CD4-positive, alpha-beta T cell treated with Interleukin-4 for 4 hours (primary cell): ENCODE measurements around the gene TPRG1L.
A peak's percentile ranks its signal among the peaks of the same experiment; 100 is the strongest.
"Not testable (repeated sequence)": the region's sequence is repeated elsewhere in the genome, so short reads cannot be mapped to it uniquely, and the experiment has no call there.

ENCODE experiments used
- DNase-seq: peaks from one replicate; pipeline ENCODE4 v3.0.0-alpha.2; 2020

TPRG1L gene

DNA sequence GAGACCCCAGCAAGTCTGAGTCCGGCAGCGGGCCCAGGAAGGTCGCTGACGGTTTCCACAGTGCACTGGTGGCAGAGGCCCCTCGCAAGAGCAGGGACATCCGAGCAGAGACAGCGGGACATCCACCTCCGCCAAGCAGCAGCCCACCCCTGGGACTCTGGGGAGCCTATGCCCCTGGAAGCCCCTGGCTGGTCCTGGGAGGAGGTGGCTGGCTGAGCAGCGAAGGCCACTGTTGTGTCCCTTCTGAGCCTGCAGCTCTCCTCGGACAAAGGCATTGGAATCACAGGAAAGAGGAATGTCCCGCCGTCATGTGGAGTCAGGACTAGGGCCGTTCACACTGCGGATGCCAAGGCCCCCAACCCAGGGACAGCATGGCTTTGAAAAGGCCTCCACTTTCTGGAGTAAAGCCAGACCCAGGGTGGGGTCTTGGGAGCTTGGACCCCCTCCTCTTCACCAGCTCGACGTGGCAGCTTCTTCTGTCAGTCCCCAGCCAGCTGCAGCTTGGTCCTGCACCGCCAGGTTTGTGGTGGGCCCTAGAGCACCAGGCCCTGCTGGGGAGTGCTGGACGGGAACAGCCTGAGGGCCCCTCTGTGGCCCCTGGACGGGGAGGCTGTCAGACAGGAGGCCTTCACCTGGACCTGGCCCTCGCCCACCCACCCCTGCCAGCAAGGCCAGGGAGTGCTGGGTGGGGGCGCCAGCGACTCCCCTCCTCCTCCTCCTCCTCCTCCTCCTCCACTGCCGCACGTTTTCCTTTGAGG, 14.9 kb upstream of the TPRG1L start:
- DNase-seq: no peak

DNA sequence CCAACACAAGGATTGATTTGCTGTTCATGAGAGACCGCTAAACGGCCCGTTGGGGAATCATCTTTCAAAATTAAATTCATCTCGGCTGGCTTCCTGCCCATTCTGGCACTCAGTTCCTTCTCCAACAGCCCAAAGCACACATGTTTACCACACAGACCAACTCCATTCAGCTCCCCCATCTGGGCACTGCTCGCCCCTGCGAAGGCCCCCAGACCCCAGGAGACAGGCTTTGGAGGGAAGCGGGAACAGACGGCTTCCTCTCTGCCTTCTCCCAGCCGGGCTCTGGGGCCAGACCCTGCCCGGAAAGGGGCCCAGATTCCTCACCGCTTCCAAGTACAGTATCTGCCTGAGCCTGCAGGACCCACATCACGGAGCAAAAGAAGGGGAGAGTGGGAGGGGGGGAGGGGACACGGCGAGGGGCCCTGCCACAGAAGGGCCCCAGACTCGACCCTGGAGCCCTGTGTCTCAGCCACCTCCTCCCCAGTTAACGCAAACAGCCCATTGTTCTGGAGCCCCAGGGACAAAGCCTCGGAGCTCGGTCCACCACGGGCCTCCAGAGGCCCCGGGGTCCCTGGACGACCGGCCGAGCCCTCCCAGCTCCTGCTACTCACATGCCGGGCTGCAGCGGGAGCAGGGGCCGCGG, 14.2 kb upstream of the TPRG1L start:
- DNase-seq: no peak

GRCh38 chr1:3611170-3612019, 13.4 kb upstream of the TPRG1L start, which contains the start of gene MEGF6:
TSS of gene MEGF6 (minus strand) at chr1:3611508. CDS start at chr1:3611268, 240 bp downstream.
- DNase-seq: peak; percentile 55

DNA sequence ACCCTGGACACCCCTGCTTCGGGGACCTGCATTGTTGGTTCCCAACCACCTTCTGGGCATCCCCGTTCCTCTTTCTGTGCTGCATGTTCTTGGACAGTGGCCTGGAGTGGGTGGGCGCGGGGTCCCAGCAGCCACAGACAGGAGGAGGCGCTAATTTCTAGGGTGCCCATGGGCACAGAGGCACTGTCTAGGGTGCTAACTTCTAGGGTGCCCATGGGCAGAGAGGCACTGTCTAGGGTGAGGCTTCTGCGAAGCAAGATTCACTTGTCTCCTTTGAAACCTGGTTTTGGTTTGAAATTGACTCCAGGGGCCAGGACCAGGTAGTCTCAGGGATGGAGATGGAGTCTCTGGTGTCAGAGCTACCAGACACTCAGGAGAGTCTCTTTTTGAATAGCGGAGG, 12.7 kb upstream of the TPRG1L start:
- DNase-seq: no peak

GRCh38 chr1:3614755-3615742, 9.8 kb upstream of the TPRG1L start:
- no peak for DNase-seq

DNA sequence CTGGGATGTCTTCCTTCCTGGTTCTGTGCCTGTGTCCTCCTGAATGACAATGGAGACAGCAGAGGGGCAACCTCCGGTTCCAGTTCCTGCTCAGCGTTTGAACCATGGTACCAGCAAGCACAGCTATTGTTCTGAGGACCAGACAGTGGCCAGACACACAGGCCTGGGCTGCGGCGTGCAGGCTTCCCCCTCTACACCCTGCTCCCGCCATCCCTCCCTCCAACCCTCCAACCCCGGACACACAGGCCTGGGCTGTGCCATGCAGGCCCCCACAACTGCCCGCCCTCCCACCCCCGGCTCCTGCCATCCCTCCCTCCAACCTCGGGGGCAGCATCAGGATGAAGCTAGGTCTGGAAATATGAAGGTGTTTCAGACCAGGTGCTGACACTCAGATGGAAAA, 8.0 kb upstream of the TPRG1L start:
- DNase-seq: no peak

- no peak for DNase-seq
Measured at GRCh38 chr1:3617806-3618345, 6.9 kb upstream of the TPRG1L start.

- no peak for DNase-seq
Measured at GRCh38 chr1:3618531-3618880, 6.3 kb upstream of the TPRG1L start.

- DNase-seq: peak; percentile 82
Measured at GRCh38 chr1:3618881-3619671, 5.7 kb upstream of the TPRG1L start.

DNA sequence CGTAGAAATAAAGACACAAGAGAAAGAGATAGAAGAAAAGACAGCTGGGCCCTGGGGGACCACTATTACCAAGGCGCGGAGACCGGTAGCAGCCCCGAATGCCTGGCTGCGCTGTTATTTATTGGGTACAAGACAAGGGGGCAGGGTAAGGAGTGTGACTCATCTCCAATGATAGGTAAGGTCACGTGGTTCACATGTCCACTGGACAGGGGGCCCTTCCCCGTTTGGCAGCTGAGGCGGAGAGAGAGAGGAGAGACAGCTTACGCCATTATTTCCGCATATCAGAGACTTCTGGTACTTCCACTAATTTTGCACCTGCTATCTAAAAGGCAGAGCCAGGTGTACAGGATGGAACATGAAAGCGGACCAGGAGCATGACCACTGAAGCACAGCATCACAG, 4.1 kb upstream of the TPRG1L start:
- DNase-seq: no peak

- DNase-seq: not testable (repeated sequence)
Measured at GRCh38 chr1:3621151-3621671, 3.6 kb upstream of the TPRG1L start.

- not testable (repeated sequence) for DNase-seq
Measured at GRCh38 chr1:3622102-3622501, 2.7 kb upstream of the TPRG1L start.

GRCh38 chr1:3623441-3624199, 1.2 kb upstream of the TPRG1L start:
- no peak for DNase-seq

DNA sequence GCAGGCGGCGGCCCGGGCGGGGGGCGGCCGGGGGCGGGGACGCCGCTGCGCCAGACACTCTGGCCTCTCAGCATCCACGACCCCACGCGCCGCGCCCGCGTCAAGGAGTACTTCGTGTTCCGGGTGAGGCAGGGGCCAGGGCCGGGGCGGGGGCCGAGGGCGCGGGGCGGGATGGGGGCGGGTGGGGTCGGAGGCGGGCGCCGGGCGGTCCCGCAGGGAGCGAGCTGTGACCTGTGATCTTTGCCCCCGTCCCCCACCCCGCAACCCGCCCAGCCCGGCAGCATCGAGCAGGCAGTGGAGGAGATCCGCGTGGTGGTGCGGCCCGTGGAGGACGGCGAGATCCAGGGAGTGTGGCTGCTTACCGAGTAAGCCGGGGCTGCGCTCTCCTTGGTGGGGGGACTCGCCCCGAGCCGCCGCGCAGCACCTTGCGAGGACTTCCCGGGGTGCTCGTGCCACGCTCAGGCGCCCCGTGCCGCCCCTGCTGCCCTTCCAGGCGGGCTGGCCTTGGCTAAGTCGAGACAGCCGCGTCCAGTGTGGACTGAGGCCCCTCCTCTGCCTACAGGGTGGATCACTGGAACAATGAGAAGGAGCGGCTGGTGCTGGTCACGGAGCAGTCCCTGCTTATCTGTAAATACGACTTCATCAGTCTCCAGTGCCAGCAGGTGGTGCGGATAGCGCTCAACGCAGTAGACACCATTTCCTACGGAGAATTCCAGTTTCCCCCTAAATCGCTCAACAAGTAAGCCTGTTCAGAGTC, 514 bp downstream of the TPRG1L start:
- DNase-seq: no peak

DNA sequence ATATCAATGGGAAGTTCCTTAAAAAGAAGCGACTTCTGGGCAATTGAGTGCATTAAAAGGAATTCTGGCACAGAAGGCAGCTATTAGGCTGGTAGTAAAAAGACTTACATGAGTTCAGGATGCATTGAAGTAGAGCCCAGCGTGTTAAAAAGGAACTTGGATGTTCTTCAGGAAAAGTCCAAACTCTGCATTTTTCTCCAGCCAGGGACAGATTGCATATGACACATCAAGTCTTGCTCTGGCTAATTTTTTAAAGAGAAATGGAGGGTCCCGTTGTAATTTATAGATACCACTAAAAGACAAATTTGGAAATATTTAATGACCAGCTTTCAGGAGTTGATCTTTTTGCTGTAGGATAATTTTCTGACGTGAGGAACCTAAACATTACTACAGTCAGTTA, 1.2 kb downstream of the TPRG1L start:
- no peak for DNase-seq

GRCh38 chr1:3627515-3628253, 2.9 kb downstream of the TPRG1L start:
- no peak for DNase-seq

DNA sequence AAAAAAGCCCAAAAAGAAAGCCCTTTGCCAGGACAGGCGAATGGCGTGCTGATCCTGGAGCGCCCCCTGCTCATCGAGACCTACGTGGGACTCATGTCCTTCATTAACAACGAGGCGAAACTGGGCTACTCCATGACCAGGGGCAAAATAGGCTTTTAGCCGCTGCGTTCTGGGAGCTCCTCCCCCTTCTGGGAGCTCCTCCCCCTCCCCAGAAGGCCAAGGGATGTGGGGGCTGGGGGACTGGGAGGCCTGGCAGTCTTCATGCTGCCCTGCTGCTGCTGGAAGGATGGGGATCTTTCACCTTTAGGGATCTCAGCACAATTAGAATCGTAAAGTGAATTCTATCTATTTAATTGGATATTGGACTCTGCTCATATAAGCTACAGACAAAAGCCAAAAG, 3.6 kb downstream of the TPRG1L start:
- DNase-seq: no peak

DNA sequence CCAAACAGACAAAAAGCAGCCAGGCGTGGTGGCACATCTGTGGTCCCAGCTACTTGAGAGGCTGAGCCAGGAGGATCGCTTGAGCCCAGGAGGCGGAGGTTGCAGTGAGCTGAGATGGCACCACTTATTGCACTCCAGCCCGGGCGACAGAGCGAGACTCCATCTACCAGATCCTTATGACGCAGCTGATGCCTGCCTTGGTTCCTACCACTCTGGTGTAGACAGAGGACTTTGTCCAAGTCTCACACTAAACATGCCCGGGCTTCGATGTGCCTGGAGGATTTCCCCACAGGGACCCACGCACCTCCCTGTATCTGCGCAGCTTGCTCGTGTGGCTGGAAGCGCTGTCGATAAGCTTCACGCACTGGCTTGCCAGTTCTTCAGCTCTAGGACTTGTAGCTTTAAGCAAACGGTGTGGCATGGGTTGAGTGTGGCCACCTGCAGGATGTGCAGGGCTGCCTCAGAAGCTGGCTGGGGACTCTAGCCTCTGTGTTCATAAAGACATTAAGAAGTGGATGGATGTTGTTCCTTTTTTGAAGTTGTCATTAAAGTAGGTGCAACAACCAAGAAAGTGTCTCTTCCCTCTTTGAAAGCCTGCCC, 4.8 kb downstream of the TPRG1L start:
- no peak for DNase-seq
